Effector CD8-positive, alpha-beta T cell (primary cell): ENCODE data around the gene AZU1.
"Not testable (repeated sequence)": the region's sequence is repeated elsewhere in the genome, so short reads cannot be mapped to it uniquely, and the experiment has no call there.

ENCODE experiments used
- DNase-seq: peaks from one replicate; lab custom pipeline; 2025; lab: John Stamatoyannopoulos, UW

Gene AZU1

DNA sequence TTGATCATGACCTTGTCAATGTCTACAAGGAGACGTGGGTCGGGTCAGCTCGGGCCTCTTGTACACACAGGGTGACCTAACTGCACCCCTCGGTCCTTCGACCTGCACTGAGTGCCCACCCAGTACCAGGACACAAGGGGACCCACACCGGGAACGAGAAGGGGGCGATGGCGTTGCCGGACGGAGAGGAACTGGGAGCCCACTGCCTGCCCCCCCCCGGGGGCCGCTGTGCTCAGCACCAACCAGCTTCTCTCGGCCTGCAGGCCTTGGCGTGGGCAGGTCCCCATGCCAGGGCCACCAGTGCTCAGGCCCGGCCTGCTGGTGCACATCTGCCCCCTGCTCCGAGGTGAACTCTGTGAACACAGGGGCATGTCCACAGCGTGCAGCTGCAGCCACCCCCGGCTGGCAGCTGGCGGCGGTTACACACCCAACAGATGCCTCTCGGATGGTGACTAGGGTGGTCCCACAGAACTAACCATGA lies 46.0 kb downstream of the AZU1 start:
- no peak for DNase-seq

DNA sequence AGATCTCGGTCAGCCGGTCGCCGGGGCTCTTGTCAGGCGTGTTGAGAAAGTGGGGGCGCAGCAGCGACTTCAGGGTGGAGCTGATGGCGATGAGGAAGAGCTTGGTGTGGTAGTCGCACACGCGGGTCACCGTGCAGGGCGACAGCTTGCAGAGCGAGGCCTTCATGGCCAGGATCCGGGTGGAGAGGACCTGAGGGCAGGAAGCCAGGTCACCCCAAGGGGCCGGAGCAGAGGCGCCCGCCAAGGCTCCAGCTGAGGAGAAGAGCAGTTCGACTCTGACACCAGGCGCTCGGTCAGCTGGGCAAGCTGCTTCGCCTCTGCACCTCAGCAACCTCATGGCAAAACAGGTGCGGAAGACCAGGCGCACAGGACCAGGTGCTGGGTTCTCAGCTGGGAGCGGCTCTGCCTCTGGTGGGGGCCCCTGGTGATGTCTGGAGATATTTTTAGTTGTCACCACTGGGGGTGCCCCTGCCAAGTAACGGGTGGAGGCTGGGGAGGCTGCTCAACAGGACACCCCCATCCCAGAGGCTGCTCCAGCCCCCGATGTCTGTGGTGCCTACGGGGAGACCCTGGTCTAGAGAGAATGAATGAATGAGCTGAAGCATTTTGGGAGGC lies 47.7 kb downstream of the AZU1 start:
- DNase-seq = no peak

DNA sequence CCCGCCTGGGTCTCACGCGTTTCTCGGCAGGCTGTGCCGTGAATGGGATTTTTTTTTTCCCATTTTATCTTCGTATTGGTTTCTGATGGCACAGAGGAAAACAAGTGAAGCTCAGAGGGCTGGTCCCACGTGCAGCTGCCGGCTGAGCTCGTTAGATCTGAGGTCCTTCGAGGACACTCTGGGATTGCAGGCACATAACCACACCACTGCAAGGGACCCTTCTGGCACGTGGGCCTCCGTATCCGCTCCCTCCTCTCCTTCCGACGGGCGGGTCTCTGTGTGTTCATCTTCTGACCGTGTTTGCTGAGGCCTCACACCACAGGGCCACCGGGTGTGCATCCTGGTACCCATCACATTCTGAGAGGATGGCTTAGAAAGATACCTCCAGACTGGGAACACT lies 48.5 kb downstream of the AZU1 start:
- no peak for DNase-seq

DNA sequence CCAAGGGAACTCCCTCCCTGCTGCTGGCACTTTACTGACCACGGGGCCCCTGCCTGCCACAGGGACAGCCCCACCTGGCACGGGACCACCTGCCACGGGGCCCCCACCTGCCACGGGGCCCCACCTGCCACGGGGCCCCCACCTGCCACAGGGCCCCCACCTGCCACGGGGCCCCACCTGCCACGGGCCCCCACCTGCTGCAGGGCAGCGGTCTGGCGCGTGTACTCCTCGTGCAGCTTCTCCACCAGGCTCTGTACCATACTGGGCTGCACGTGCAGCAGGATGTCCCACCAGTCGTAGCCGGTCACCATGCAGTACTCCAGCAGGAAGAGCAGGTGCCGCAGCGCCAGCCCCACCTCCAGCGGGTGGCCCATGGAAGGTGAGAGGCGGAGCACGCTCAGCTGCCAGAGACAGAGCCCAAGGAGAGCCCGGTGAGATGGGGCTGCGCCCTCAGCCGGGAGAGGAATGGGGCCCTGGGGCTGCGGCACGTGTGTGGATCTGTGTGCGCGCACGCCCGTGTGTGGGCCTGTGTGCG lies 49.2 kb downstream of the AZU1 start:
- DNase-seq = no peak

DNA sequence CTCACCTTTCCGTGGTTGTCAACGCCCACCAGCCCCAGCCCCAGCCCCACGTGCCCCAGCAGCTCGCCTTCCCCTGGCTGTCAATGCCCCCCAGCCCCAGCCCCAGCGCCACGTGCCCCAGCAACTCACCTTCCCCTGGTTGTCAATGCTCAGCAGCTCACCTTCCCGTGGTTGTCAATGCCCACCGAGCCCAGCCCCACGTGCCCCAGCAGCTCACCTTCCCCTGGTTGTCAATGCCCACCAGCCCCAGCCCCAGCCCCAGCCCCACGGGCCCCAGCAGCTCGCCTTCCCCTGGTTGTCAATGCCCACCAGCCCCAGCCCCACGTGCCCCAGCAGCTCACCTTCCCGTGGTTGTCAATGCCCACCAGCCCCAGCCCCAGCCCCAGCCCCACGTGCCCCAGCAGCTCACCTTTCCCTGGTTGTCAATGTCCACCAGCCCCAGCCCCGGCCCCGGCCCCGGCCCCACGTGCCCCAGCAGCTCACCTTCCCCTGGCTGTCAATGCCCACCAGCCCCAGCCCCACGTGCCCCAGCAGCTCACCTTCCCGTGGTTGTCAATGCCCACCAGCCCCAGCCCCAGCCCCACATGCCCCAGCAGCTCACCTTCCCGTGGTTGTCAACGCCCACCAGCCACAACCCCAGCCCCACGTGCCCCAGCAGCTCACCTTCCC lies 50.5 kb downstream of the AZU1 start:
- DNase-seq = not testable (repeated sequence)

DNA sequence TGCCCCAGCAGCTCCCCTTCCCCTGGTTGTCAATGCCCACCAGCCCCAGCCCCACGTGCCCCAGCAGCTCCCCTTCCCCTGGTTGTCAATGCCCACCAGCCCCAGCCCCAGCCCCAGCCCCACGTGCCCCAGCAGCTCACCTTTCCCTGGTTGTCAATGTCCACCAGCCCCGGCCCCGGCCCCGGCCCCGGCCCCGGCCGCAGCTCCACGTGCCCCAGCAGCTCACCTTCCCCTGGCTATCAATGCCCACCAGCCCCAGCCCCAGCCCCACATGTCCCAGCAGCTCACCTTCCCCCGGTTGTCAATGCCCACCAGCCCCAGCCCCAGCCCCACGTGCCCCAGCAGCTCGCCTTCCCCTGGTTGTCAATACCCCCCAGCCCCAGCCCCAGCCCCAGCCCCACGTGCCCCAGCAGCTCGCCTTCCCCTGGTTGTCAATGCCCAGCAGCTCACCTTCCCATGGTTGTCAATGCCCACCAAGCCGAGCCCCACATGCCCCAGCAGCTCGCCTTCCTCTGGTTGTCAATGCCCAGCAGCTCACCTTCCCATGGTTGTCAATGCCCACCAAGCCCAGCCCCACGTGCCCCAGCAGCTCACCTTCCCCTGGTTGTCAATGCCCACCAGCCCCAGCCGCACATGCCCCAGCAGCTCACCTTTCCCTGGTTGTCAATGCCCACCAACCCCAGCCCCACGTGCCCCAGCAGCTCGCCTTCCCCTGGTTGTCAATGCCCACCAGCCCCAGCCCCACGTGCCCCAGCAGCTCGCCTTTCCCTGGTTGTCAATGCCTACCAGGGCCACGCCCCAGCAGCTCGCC lies 51.3 kb downstream of the AZU1 start:
- not testable (repeated sequence) for DNase-seq

DNA sequence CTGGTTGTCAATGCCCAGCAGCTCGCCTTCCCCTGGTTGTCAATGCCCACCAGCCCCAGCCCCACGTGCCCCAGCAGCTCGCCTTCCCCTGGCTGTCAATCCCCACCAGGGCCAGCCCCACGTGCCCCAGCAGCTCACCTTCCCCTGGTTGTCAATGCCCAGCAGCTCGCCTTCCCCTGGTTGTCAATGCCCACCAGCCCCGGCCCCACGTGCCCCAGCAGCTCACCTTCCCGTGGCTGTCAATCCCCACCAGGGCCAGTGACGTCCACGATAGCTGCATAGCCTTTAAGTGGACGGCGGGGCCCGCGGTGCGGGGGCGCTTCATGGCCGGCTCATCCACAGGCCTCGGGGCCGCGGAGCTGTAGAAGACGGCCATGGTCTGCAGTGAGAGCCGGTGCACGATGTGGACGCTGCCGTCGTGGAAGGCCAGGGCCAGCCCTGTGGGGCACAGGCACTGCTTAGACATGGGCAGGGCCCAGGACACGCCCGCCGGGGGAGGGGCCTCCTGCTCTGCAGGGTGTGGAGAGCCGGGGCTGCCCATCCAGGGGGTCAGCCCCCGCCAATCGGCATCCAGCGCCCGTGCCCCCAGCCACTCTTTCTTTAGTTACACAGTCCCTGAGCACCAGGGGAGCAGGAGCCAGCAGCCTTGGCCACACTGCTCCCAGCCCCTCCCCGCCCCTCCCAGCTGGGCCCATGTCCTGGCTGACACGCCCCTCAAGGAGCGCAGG lies 52.2 kb downstream of the AZU1 start:
- no peak for DNase-seq
